Fibroblast of villous mesenchyme (primary cell): ENCODE results near the gene NDUFAF4. TPM values are rescaled to one million over a fixed set of nuclear protein-coding genes. Genes with fewer than 3 reads are reported as not detected.

Experiments used
- DNase-seq: peaks from one replicate; pipeline ENCODE4 v3.0.0-alpha.2; 2010; ENCODE audit warnings: low read depth
- H3K4me3 ChIP-seq: 2 replicates; pipeline ENCODE4 v1.5.1; 2011; ENCODE audit warnings: low read depth, mild to moderate bottlenecking, low read length
- CTCF ChIP-seq: IDR thresholded peaks from 2 replicates; pipeline ENCODE4 v1.5.1; 2012; ENCODE audit warnings: low read depth, mild to moderate bottlenecking, low read length; ENCODE audit not compliant: insufficient read depth
- total RNA-seq: library from RNA; depleted of rRNA; stranded (reverse); fragments of >200 nt; gene quantifications from 2 replicates; pipeline ENCODE4 v1.2.3, GENCODE V29; 2012

The NDUFAF4 gene
- total RNA-seq, 1 donor, result 11.7 TPM

GRCh38 chr6:96923400-96923799 is 25.7 kb upstream of the NDUFAF4 start:
- TF ChIP-seq CTCF, result no peak
- no peak for DNase-seq
- H3K4me3 ChIP-seq, result no peak overlapping the region

- DNase-seq, result no peak
- TF ChIP-seq CTCF, result no peak
- no peak overlapping the region for H3K4me3 ChIP-seq
These were observed 19.4 kb upstream of the NDUFAF4 start for GRCh38 chr6:96917098-96917497.

- no peak overlapping the region for H3K4me3 ChIP-seq
- DNase-seq, result no peak
- TF ChIP-seq CTCF, result no peak
These were observed 15.9 kb upstream of the NDUFAF4 start for GRCh38 chr6:96913621-96914020.

- DNase-seq, result no peak
- no peak for TF ChIP-seq CTCF
- no peak overlapping the region for H3K4me3 ChIP-seq
These were observed 14.1 kb upstream of the NDUFAF4 start for GRCh38 chr6:96911751-96912150.

GRCh38 chr6:96911171-96911570 is 13.5 kb upstream of the NDUFAF4 start:
- TF ChIP-seq CTCF, result no peak
- H3K4me3 ChIP-seq, result no peak overlapping the region
- DNase-seq, result no peak

- no peak for TF ChIP-seq CTCF
- no peak overlapping the region for H3K4me3 ChIP-seq
- no peak for DNase-seq
These were observed 12.1 kb upstream of the NDUFAF4 start for GRCh38 chr6:96909811-96910210.

GRCh38 chr6:96907498-96907897 is 9.8 kb upstream of the NDUFAF4 start:
- no peak for TF ChIP-seq CTCF
- no peak for DNase-seq
- H3K4me3 ChIP-seq, result no peak overlapping the region
